OCI-LY3 (cell line): ENCODE results near the gene CRB2.

Source experiments
- EZH2phosphoT487 ChIP-seq: fragments of 200-600 bp; shearing (Covaris generic); IDR thresholded peaks from 2 replicates; pipeline ENCODE4 v1.6.1; 2018; ENCODE audit warnings: antibody characterized with exemption, mixed run types, low read depth
- TF ChIP-seq, protein P1 (sequence below): fragments of 200-600, 300-600 bp; sonication (generic); IDR thresholded peaks from 2 replicates; pipeline ENCODE4 v1.5.1; 2014; ENCODE audit warnings: antibody characterized with exemption, low read length, low read depth

DNA sequence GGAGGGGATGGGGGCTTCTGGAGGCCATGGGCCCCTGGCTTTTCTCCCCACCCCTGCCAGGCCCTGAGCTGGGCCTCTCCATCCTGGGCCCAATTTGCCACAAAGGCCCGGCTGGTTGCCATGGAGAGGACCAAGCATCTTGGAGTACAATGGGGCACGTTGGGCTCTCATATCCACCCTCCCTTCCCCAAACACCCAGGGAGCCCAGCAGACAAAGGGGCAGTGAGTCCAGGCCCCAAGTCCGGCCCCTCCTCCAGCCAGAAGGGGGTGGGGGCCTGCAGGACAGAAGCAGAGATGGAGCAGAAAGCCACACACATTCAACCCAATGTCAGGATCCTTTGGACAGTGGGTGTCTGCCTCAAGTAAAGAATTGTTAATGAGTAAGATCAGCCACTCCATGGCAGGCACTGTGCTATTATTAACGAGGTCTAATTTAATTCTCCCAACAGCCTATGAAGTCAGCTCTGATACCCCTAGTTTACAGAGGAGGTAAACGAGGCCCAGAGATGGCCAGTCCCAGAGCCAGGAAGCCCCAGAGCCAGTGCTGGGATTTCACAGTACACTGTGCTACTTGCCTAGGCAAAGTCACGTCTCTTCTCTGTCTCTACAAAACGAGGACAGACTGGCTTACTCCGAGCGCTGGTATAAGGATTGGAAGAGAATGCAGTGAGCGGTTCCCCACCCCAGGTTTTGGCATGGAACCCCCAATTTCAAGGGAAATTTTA lies 2.3 kb downstream of the CRB2 start:
- TF ChIP-seq, protein P1, sequence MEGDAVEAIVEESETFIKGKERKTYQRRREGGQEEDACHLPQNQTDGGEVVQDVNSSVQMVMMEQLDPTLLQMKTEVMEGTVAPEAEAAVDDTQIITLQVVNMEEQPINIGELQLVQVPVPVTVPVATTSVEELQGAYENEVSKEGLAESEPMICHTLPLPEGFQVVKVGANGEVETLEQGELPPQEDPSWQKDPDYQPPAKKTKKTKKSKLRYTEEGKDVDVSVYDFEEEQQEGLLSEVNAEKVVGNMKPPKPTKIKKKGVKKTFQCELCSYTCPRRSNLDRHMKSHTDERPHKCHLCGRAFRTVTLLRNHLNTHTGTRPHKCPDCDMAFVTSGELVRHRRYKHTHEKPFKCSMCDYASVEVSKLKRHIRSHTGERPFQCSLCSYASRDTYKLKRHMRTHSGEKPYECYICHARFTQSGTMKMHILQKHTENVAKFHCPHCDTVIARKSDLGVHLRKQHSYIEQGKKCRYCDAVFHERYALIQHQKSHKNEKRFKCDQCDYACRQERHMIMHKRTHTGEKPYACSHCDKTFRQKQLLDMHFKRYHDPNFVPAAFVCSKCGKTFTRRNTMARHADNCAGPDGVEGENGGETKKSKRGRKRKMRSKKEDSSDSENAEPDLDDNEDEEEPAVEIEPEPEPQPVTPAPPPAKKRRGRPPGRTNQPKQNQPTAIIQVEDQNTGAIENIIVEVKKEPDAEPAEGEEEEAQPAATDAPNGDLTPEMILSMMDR, result no peak
- no peak for TF ChIP-seq EZH2phosphoT487
